HEK293 (cell line): ENCODE data around the gene GATA2.

ENCODE experiments used
- CTCF ChIA-PET: fragments of 350-600 bp; formaldehyde crosslinking; extraction: SDS; loops from one replicate; lab custom pipeline; 2021; ENCODE audit warnings: antibody characterized with exemption; lab: Yijun Ruan, JAX
- POLR2A ChIA-PET: fragments of 300-600 bp; formaldehyde crosslinking; extraction: SDS; loops from one replicate; lab custom pipeline; 2020; ENCODE audit warnings: antibody characterized with exemption, inconsistent platforms; lab: Yijun Ruan, JAX
- H3K27ac ChIP-seq: fragments of 200-500 bp; sonication (Bioruptor generic); 2 replicates; pipeline ENCODE4 v1.5.1; 2014; ENCODE audit warnings: low read depth, low read length, control low read depth, inconsistent platforms; ENCODE audit errors: extremely low read depth
- H3K36me3 ChIP-seq, 2 experiments: fragments of 200-500 bp in 1 of 2; sonication (Bioruptor generic) in 1 of 2; 1 replicate in 1 of 2; 2 replicates in 1 of 2; pipeline ENCODE4 v1.5.1; 2014 to 2017; ENCODE audit warnings: inconsistent platforms in 2 of 2, low read length in 2 of 2; ENCODE audit not compliant: control insufficient read depth in 2 of 2, insufficient read depth in 1 of 2
- H3K4me1 ChIP-seq: fragments of 200-500 bp; sonication (Bioruptor generic); 2 replicates; pipeline ENCODE4 v1.5.1; 2014; ENCODE audit warnings: mild to moderate bottlenecking, low read length, inconsistent platforms; ENCODE audit not compliant: control insufficient read depth, insufficient read depth
- H3K4me3 ChIP-seq: 2 replicates; pipeline ENCODE4 v1.5.1; 2011; ENCODE audit warnings: low read depth, mild to moderate bottlenecking, control low read depth, low read length, moderate library complexity
- H3K9me3 ChIP-seq: fragments of 200-500 bp; sonication (Bioruptor generic); 2 replicates; pipeline ENCODE4 v1.5.1; 2014; ENCODE audit warnings: low read depth, low read length, inconsistent platforms; ENCODE audit not compliant: control insufficient read depth, insufficient read depth
- GLIS1 ChIP-seq: fragments of 450-650 bp; formaldehyde crosslinking; IDR thresholded peaks from 2 replicates; pipeline ENCODE4 v1.5.1; 2016; ENCODE audit warnings: missing biosample characterization, missing genetic modification characterization
- KLF1 ChIP-seq: fragments of 450-650 bp; formaldehyde crosslinking; IDR thresholded peaks from 2 replicates; pipeline ENCODE4 v1.5.1; 2016; ENCODE audit warnings: missing biosample characterization, missing genetic modification characterization
- KLF7 ChIP-seq: fragments of 450-650 bp; formaldehyde crosslinking; IDR thresholded peaks from 2 replicates; pipeline ENCODE4 v1.5.1; 2016; ENCODE audit warnings: missing biosample characterization, missing genetic modification characterization, borderline replicate concordance
- OVOL3 ChIP-seq: fragments of 450-650 bp; formaldehyde crosslinking; IDR thresholded peaks from 2 replicates; pipeline ENCODE4 v1.5.1; 2016; ENCODE audit warnings: missing biosample characterization, missing genetic modification characterization
- PRDM1 ChIP-seq: fragments of 450-650 bp; formaldehyde crosslinking; IDR thresholded peaks from 2 replicates; pipeline ENCODE4; 2016; ENCODE audit warnings: missing biosample characterization, missing genetic modification characterization
- PRDM4 ChIP-seq: fragments of 450-650 bp; formaldehyde crosslinking; IDR thresholded peaks from 2 replicates; pipeline ENCODE4 v1.5.1; 2017; ENCODE audit warnings: missing biosample characterization, missing genetic modification characterization
- SP7 ChIP-seq: fragments of 450-650 bp; formaldehyde crosslinking; IDR thresholded peaks from 2 replicates; pipeline ENCODE4 v1.5.1; 2016; ENCODE audit warnings: missing biosample characterization, missing genetic modification characterization
- ZIC2 ChIP-seq: fragments of 450-650 bp; formaldehyde crosslinking; IDR thresholded peaks from 2 replicates; pipeline ENCODE4 v1.5.1; 2016; ENCODE audit warnings: missing biosample characterization, missing genetic modification characterization
- ZNF133 ChIP-seq: fragments of 450-650 bp; formaldehyde crosslinking; IDR thresholded peaks from 2 replicates; pipeline ENCODE4 v1.5.1; 2016; ENCODE audit warnings: missing biosample characterization, missing genetic modification characterization
- ZNF174 ChIP-seq: fragments of 450-650 bp; formaldehyde crosslinking; IDR thresholded peaks from 2 replicates; pipeline ENCODE4 v1.5.0; 2017; ENCODE audit warnings: missing biosample characterization, mild to moderate bottlenecking, missing genetic modification characterization
- ZNF223 ChIP-seq: fragments of 450-650 bp; formaldehyde crosslinking; IDR thresholded peaks from 2 replicates; pipeline ENCODE4 v1.5.1; 2016; ENCODE audit warnings: missing biosample characterization, missing genetic modification characterization
- ZNF248 ChIP-seq: fragments of 450-650 bp; formaldehyde crosslinking; IDR thresholded peaks from 2 replicates; pipeline ENCODE4 v1.5.1; 2017; ENCODE audit warnings: missing biosample characterization, missing genetic modification characterization
- ZNF26 ChIP-seq: fragments of 450-650 bp; formaldehyde crosslinking; IDR thresholded peaks from 2 replicates; pipeline ENCODE4 v1.5.1; 2016; ENCODE audit warnings: missing biosample characterization, missing genetic modification characterization
- ZNF341 ChIP-seq: fragments of 450-650 bp; formaldehyde crosslinking; IDR thresholded peaks from 2 replicates; pipeline ENCODE4; 2016; ENCODE audit warnings: low read depth, missing biosample characterization, missing genetic modification characterization
- ZNF398 ChIP-seq: fragments of 450-650 bp; formaldehyde crosslinking; IDR thresholded peaks from 2 replicates; pipeline ENCODE4 v1.5.1; 2017; ENCODE audit warnings: missing biosample characterization, missing genetic modification characterization
- ZNF558 ChIP-seq: fragments of 450-650 bp; formaldehyde crosslinking; IDR thresholded peaks from 2 replicates; pipeline ENCODE4 v1.5.1; 2016; ENCODE audit warnings: missing biosample characterization, missing genetic modification characterization
- ZNF560 ChIP-seq: fragments of 450-650 bp; formaldehyde crosslinking; IDR thresholded peaks from 2 replicates; pipeline ENCODE4 v1.5.1; 2017; ENCODE audit warnings: missing biosample characterization, missing genetic modification characterization, borderline replicate concordance
- ZNF623 ChIP-seq: fragments of 450-650 bp; formaldehyde crosslinking; IDR thresholded peaks from 2 replicates; pipeline ENCODE4 v1.5.1; 2016; ENCODE audit warnings: missing biosample characterization, missing genetic modification characterization
- ZNF704 ChIP-seq: fragments of 450-650 bp; formaldehyde crosslinking; IDR thresholded peaks from 2 replicates; pipeline ENCODE4 v1.5.1; 2016; ENCODE audit warnings: missing biosample characterization, missing genetic modification characterization
- ZNF707 ChIP-seq: fragments of 450-650 bp; formaldehyde crosslinking; IDR thresholded peaks from 2 replicates; pipeline ENCODE4 v1.5.1; 2016; ENCODE audit warnings: missing biosample characterization, missing genetic modification characterization
- ZNF747 ChIP-seq: fragments of 450-650 bp; formaldehyde crosslinking; IDR thresholded peaks from 2 replicates; pipeline ENCODE4 v1.5.1; 2016; ENCODE audit warnings: missing biosample characterization, missing genetic modification characterization
- ZNF76 ChIP-seq: fragments of 450-650 bp; formaldehyde crosslinking; IDR thresholded peaks from 2 replicates; pipeline ENCODE4; 2016; ENCODE audit warnings: low read depth, missing biosample characterization, missing genetic modification characterization, borderline replicate concordance
- ZNF785 ChIP-seq: fragments of 450-650 bp; formaldehyde crosslinking; IDR thresholded peaks from 2 replicates; pipeline ENCODE4 v1.5.1; 2016; ENCODE audit warnings: missing biosample characterization, missing genetic modification characterization
- ZXDB ChIP-seq: fragments of 450-650 bp; formaldehyde crosslinking; IDR thresholded peaks from 2 replicates; pipeline ENCODE4 v1.5.1; 2016; ENCODE audit warnings: missing biosample characterization, missing genetic modification characterization

Gene GATA2

GRCh38 chr3:128432301-128432970 is 60.6 kb downstream of the GATA2 start:
- Histone ChIP-seq H3K4me3 (no peak overlapping the region), H3K36me3 (no peaks in the 10 kb centered on the region), H3K4me1 (no peaks in the 10 kb centered on the region), H3K27ac (no peak overlapping the region), H3K9me3 (no peaks in the 10 kb centered on the region)
- TF ChIP-seq PRDM4 (tag by site-specific recombination) (no peak), ZNF341 (tag by site-specific recombination) (0 out of 2 replicates have a peak, but pooled peaks have one; percentile 11), KLF1 (tag by site-specific recombination) (0 out of 2 replicates have a peak, but pooled peaks have one; percentile 13), OVOL3 (tag by site-specific recombination) (no peak)
- ChIA-PET CTCF (interaction anchor here (0.6 kb wide), 1 partner anchor 362 kb away, joined by 3 read pairs; no protein-coding TSS in a partner anchor), POLR2A (no interaction called here)

GRCh38 chr3:128431803-128432300 is 61.1 kb downstream of the GATA2 start:
- no peak for TF ChIP-seq ZXDB
- no peak for TF ChIP-seq SP7
- TF ChIP-seq ZIC2 (tag by site-specific recombination), result no peak
- no peak for TF ChIP-seq ZNF398 (tag by site-specific recombination)
- TF ChIP-seq PRDM1 (tag by site-specific recombination), result no peak
- no peak for TF ChIP-seq ZNF76
- no peak for TF ChIP-seq ZNF707 (tag by site-specific recombination)
- no peak for TF ChIP-seq ZNF747 (tag by site-specific recombination)
- no peak for TF ChIP-seq KLF7 (tag by site-specific recombination)
- no peak for TF ChIP-seq ZNF560 (tag by site-specific recombination)
- no peak for TF ChIP-seq ZNF133
- TF ChIP-seq ZNF558 (tag by site-specific recombination), result no peak
- no peak for TF ChIP-seq GLIS1 (tag by site-specific recombination)
- no peak for TF ChIP-seq ZNF704 (tag by site-specific recombination)
- TF ChIP-seq ZNF623, result no peak
- no peak for TF ChIP-seq ZNF174 (tag by site-specific recombination)
- no peak for TF ChIP-seq ZNF223 (tag by site-specific recombination)
- TF ChIP-seq ZNF248, result no peak
- no peak for TF ChIP-seq ZNF26 (tag by site-specific recombination)
- no peak for TF ChIP-seq ZNF785 (tag by site-specific recombination)
- ChIA-PET CTCF (no interaction called here), POLR2A (no interaction called here)
- Histone ChIP-seq H3K9me3 (no peaks in the 10 kb centered on the region), H3K4me3 (no peak overlapping the region), H3K27ac (no peak overlapping the region), H3K36me3 (no peaks in the 10 kb centered on the region), H3K4me1 (no peaks in the 10 kb centered on the region)
